HUES48 (cell line): Measurements from ENCODE around the gene RP9.

Source experiments
- H3K27ac ChIP-seq: one replicate; pipeline ENCODE4 v1.7.0; 2013; ENCODE audit warnings: low read depth, low read length, inconsistent platforms
- H3K27me3 ChIP-seq: 2 replicates; pipeline ENCODE4 v1.6.1; 2013; ENCODE audit warnings: mild to moderate bottlenecking, low read length; ENCODE audit not compliant: control insufficient read depth, insufficient read depth
- H3K36me3 ChIP-seq: 2 replicates; pipeline ENCODE4 v1.6.1; 2013; ENCODE audit warnings: low read length; ENCODE audit not compliant: control insufficient read depth, insufficient read depth
- H3K4me1 ChIP-seq: 2 replicates; pipeline ENCODE4 v1.6.1; 2013; ENCODE audit warnings: mild to moderate bottlenecking, low read length; ENCODE audit not compliant: control insufficient read depth, insufficient read depth
- H3K4me3 ChIP-seq: 2 replicates; pipeline ENCODE4 v1.5.1; 2013; ENCODE audit warnings: mild to moderate bottlenecking, low read depth, low read length
- H3K9ac ChIP-seq: 2 replicates; pipeline ENCODE4 v1.6.1; 2013; ENCODE audit warnings: mild to moderate bottlenecking, low read depth, low read length, moderate library complexity
- H3K9me3 ChIP-seq: 2 replicates; pipeline ENCODE4 v1.6.1; 2013; ENCODE audit warnings: low read length; ENCODE audit not compliant: control insufficient read depth, insufficient read depth

Gene RP9

DNA sequence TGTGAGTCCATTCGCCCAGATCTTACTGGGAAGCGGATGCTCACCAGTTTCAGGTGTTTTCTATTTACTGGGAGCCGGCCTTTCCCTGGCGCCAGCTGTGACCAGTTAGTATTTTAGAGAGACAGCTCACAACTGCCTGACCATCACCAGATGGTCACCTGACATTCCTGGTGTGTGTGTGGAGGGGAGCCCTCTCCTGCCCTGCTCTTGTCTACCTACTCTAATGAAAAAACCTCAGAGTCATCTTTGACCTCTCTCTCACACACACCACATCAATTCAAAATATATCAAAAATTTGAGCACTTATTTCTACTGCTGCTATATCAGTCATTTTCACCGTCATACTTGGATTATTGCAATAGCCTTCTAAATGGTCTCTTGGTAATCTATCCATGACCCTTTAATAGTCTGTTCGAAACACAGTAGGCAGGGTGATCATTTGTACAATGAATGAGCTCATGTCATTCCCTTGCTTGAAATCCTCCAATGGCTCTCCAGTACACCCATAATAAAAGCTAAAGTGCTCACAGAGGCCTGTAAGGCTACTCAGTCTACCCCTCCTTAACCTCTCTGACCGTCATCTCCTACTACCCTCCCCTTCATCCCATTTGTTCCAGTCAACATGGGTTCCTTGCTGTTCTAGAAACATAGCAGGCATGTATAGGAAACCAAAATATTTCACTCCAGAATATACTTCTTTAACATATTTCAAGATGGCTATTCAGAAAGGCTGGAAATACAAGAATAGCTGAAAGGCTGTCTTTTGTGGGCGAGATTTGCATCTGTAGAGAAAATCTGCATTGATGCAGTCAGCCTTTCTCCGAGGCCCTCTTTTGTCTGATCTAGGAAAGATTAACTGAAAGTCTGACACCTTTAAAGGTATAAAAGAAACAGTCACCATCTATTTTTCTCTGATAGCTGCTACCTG is 29.2 kb downstream of the RP9 start:
- Histone ChIP-seq H3K4me3 (no peak overlapping the region), H3K4me1 (peaks cover 39% of the 10 kb centered on the region)

DNA sequence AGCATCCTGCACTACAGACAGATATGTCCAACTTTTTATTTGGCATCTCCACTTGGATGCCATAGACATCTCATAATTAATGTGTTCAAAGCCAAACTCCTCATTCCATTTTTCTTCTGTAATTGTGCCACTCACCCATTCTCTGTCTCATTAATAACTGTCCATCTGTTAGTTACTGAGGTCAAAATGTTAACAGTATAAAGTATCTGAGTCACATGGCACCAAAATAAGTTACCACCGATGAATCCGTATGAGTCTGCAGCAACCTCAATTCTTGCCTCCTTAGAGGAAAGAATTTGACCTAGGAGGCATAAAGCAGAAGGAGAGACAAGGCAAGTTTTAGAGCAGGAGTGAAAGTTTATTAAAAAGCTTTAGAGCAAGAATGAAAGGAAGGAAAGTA is 30.1 kb downstream of the RP9 start:
- no peak overlapping the region for H3K27ac ChIP-seq
- no peaks in the 10 kb centered on the region for H3K9me3 ChIP-seq
- no peaks in the 10 kb centered on the region for H3K36me3 ChIP-seq
- peaks cover 39% of the 10 kb centered on the region for H3K4me1 ChIP-seq
- no peaks in the 10 kb centered on the region for H3K27me3 ChIP-seq
- H3K4me3 ChIP-seq = no peak overlapping the region
- H3K9ac ChIP-seq = no peak overlapping the region

More for the DNA sequence above, 29.2 kb downstream of the RP9 start:
- Histone ChIP-seq H3K9ac (no peak overlapping the region), H3K27me3 (no peaks in the 10 kb centered on the region), H3K27ac (no peak overlapping the region), H3K36me3 (no peaks in the 10 kb centered on the region), H3K9me3 (no peaks in the 10 kb centered on the region)

DNA sequence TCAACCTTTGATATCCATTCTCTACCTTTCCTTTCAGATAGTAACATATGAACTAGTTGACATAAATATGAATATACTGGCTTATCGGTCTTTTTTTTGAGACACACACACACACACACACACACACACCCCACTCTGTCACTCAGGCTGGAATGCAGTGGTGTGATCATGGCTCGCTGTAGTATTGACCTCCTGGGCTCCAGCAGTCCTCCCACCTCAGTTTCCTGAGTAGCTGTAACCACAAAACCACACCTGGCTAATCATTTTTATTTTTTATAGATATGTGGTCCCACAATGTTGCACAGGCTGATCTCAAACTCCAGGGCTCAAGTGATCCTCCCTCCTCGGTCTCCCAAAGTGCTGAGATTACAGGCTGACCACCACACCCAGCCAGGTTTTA is 32.5 kb downstream of the RP9 start:
- Histone ChIP-seq H3K9me3 (no peaks in the 10 kb centered on the region), H3K27me3 (no peaks in the 10 kb centered on the region), H3K4me1 (peaks cover 39% of the 10 kb centered on the region), H3K27ac (no peak overlapping the region), H3K4me3 (no peak overlapping the region; the same call in 1 of the 2 replicates), H3K9ac (no peak overlapping the region), H3K36me3 (no peaks in the 10 kb centered on the region)

DNA sequence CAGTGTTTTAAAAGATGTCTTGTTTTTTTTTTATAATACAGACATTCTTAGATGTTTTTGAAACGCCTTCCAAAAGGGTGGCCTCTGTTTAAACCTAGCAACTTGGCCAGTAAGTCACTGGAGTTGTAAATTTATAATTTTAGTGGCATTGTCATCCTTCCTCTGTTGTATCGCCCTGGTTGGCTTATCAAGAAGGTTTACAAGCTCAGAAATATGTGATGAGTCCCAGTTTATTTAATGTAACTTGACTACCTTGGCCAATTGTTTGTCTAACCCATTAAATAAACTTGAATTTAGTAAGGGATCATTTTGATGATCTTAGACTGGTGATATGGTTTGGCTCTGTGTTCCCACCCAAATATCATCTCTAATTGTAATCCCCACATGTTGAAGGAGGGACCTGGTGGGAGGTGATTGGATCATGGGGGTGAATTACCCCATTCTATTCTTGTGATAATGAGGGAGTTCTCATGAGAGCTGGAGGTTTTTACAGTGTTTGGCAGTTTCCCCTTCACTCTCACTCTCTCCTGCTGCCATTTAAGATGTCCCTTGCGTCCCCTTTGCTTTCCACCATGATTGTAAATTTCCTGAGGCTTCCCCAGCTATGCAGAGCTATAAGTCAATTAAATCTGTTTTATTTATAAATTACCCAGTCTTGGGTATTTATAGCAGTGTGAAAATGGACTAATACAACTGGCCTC is 33.2 kb downstream of the RP9 start:
- peaks cover 36% of the 10 kb centered on the region for H3K4me1 ChIP-seq
- no peak overlapping the region for H3K9ac ChIP-seq
- H3K27ac ChIP-seq = no peak overlapping the region
- H3K27me3 ChIP-seq = no peaks in the 10 kb centered on the region
- H3K36me3 ChIP-seq = no peaks in the 10 kb centered on the region
- H3K9me3 ChIP-seq = no peaks in the 10 kb centered on the region
- H3K4me3 ChIP-seq = no peak overlapping the region

DNA sequence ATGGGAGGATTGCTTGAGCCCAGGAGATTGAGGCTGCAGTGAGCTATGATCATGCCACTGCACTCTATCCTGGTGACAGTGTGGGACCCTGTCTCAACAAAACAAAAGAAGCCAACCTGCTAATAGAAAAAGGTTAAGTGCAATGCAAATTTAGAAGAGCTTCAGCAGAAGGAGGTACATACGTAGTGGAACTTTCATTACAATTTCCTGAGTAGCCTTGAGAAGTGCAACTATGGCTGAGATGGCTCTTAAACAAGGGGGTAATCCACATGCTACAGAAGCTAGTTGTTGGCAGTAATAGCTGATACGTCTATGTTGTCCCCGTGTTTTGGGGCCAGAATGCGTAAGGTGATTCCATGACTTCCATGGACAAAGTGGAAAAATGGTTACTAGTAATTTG is 36.0 kb downstream of the RP9 start:
- H3K9ac ChIP-seq = no peak overlapping the region
- H3K27me3 ChIP-seq = no peaks in the 10 kb centered on the region
- H3K27ac ChIP-seq = no peak overlapping the region
- no peak overlapping the region for H3K4me3 ChIP-seq
- H3K36me3 ChIP-seq = no peaks in the 10 kb centered on the region
- H3K4me1 ChIP-seq = peaks cover 16% of the 10 kb centered on the region
- H3K9me3 ChIP-seq = peaks cover 8% of the 10 kb centered on the region; the same call in 1 of the 2 replicates

DNA sequence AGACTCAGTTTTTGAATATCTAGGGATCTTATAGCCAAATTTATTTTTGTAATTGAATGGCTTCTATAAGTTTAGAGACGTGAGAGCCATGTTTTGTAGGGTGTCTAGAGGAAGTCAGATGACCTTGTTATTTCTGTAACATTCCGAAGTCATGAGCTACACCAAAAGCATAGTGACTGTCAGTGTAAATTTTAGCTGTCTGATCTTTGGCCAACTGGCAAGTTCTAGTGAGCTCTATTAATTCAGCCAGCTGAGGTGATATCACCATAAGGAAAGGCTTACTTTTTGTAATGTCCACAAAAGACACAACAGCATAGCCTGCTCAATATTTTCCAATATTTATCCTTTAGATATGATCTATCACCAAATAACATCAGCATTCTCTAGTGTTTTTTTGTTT is 36.7 kb downstream of the RP9 start:
- Histone ChIP-seq H3K27ac (no peak overlapping the region), H3K4me3 (no peak overlapping the region), H3K4me1 (peaks cover 16% of the 10 kb centered on the region)

DNA sequence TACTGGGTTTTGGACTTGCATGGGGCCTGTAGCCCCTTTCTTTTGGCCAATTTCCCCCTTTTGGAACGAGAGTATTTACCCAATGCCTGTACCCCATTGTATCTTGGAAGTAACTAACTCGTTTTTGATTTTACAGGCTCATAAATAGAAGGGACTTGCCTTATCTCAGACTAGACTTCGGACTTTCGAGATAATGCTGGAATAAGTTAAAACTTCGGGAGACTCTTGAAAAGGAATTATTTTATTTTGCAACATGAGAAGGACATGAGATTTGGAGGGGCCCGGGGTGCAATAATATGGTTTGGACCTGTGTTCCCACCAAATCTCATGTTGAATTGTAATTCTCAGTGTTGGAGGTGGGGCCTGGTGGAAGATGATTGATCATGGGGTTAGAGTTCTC is 38.4 kb downstream of the RP9 start:
- no peak overlapping the region for H3K4me3 ChIP-seq
- H3K36me3 ChIP-seq = no peaks in the 10 kb centered on the region
- H3K4me1 ChIP-seq = peaks cover 3% of the 10 kb centered on the region
- no peak overlapping the region for H3K27ac ChIP-seq
- no peak overlapping the region for H3K9ac ChIP-seq
- H3K9me3 ChIP-seq = peaks cover 11% of the 10 kb centered on the region; the same call in 1 of the 2 replicates
- no peaks in the 10 kb centered on the region for H3K27me3 ChIP-seq

More for the DNA sequence above, 36.7 kb downstream of the RP9 start:
- H3K36me3 ChIP-seq = no peaks in the 10 kb centered on the region
- peaks cover 8% of the 10 kb centered on the region; the same call in 1 of the 2 replicates for H3K9me3 ChIP-seq
- H3K9ac ChIP-seq = no peak overlapping the region
- no peaks in the 10 kb centered on the region for H3K27me3 ChIP-seq

DNA sequence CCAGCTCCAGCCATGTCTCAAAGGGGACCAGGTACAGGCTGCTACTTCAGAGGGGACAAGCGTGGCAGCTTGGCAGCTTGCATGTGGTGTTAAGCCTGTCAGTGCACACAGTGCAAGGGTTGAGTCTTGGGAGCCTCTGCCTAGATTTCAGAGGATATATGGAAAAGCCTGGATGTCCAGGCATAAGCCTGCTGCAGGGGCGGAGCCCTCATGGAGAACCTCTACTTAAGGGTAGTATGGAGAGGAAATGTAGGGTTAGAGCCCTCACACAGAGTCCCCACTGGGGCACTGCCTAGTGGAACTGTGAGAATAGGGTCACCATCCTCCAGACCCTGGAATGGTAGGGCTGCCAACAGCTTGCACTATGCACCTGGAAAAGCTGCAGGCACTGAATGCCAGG is 38.9 kb downstream of the RP9 start:
- H3K9me3 ChIP-seq = peaks cover 14% of the 10 kb centered on the region; the same call in 1 of the 2 replicates
- no peaks in the 10 kb centered on the region for H3K4me1 ChIP-seq
- H3K27me3 ChIP-seq = no peaks in the 10 kb centered on the region
- H3K36me3 ChIP-seq = no peaks in the 10 kb centered on the region
- H3K9ac ChIP-seq = no peak overlapping the region
- H3K4me3 ChIP-seq = no peak overlapping the region
- H3K27ac ChIP-seq = no peak overlapping the region

DNA sequence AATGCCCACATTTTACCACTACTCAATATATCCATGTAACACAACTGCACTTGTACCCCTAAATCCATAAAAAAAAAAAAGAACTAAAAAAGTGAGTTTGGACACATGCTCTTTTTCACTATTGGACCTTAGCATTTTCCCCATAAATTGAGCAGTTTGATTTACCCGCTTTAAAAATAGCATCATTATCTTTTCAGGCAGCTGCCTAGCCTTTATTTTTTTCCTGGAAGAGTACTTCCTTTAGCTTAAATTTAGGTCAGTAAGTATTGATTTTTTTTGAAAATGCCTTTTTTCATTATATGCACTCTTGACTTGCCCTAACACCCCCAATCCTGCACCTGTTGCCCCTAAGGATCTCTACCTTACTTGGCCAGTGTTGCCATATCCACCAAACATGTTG is 41.3 kb downstream of the RP9 start:
- H3K4me3 ChIP-seq = no peak overlapping the region
- H3K27me3 ChIP-seq = no peaks in the 10 kb centered on the region
- no peak overlapping the region for H3K27ac ChIP-seq
- no peaks in the 10 kb centered on the region for H3K4me1 ChIP-seq
- peaks cover 14% of the 10 kb centered on the region; the same call in 1 of the 2 replicates for H3K9me3 ChIP-seq
- H3K9ac ChIP-seq = no peak overlapping the region
- no peaks in the 10 kb centered on the region for H3K36me3 ChIP-seq

DNA sequence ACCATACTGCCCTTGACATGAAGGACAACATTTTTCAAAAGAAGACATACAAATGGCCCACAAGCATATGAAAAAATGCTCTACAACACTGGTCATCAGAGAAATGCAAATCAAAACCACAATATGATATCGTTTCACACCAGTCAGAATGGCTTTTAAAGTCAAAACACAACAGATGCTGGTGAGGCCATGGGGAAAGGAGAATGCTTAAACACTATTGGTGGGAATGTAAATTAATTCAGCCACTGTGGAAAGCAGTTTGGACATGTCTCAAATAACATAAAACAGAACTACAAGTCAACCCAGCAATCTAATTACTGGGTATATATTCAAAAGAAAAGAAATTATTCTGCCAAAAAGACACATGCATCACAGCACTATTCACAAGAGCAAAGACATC is 42.4 kb downstream of the RP9 start:
- no peak overlapping the region for H3K4me3 ChIP-seq
- H3K36me3 ChIP-seq = no peaks in the 10 kb centered on the region
- H3K27me3 ChIP-seq = no peaks in the 10 kb centered on the region
- no peak overlapping the region for H3K9ac ChIP-seq
- H3K4me1 ChIP-seq = peaks cover under 1% of the 10 kb centered on the region; the same call in 1 of the 2 replicates
- H3K9me3 ChIP-seq = peaks cover 14% of the 10 kb centered on the region; the same call in 1 of the 2 replicates
- no peak overlapping the region for H3K27ac ChIP-seq

DNA sequence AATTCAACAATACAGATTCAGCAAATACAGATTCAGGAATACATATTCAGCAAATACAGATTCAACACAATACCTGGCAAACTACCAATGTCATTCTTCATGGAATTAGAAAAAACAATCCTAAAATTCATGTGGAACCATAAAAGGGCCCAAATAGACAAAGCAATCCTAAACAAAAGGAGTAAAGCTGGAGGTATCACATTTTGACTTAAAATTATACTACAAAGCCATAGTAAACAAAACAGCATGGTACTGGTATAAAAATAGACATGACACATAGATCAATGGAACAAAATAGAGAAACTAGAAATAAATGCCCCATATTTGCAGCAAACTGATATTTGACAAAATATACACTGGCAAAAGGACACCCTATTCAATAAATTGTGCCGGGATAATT is 43.2 kb downstream of the RP9 start:
- H3K4me3 ChIP-seq = no peak overlapping the region
- no peak overlapping the region for H3K9ac ChIP-seq
- H3K9me3 ChIP-seq = peaks cover 14% of the 10 kb centered on the region; the same call in 1 of the 2 replicates
- no peak overlapping the region for H3K27ac ChIP-seq
- peaks cover 8% of the 10 kb centered on the region for H3K4me1 ChIP-seq
- H3K27me3 ChIP-seq = no peaks in the 10 kb centered on the region
- no peaks in the 10 kb centered on the region for H3K36me3 ChIP-seq
